ENCODE results near the gene DST.

Gene DST

DNA sequence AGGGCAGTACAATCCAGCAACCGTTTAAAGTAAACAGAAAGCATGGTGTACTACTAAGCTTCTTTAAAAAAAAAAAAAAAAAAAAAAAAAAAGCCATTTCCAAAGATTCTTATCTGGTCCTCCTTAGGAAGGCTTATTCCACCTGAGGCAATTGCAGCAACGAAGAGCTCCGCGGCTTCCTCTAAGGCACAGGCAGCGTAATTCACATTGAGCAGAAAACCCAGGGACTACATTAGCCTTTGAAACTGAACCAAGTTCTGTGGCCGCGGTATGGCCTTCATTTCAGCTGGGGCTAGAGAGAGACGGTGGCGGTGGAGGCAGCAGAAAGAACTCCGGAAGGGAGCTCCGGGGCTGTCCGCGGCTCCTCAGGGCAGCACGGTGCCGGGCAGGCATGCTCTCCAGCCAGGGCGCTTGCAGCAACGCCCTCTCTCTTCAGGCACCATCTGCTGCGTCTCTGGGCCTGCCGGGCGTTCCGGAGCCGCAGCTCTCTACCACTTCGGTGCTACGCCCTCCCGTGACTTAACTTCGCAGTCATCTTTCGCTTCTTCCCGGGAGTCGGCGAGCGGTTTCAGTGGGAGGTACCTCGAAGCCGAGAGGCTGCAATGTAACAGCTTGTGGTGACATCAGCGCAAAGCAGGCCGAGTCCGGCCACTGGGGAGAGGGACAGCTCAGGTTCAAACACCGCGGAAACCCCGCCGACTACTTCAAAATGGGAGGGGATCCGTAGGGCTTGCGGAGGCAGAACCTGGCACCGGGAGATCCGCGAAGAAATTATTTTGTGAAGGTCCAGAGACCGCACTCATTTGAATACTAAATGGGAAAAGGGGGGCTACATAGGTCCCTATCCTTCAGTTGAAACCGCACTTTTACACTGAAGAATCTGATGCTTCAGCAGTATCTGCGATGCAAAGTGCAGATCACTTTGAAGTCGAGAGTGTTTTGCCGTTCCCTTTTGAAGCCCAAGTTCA is 100.0 kb downstream of the DST start:
- Histone ChIP-seq H3K36me3 (ENCODE audit: control insufficient read depth, low read length) (no peaks in the 10 kb centered on the region), H3K4me1 (ENCODE audit: control insufficient read depth, low read length) (peaks cover 12% of the 10 kb centered on the region), H3K9me2 (replicated peaks; ENCODE audit: control insufficient read depth, low read length) (no peaks in the 10 kb centered on the region), H3K4me3 (ENCODE audit: low read length) (no peak overlapping the region), H3K9me3 (ENCODE audit: control insufficient read depth, insufficient read depth, low read length) (no peaks in the 10 kb centered on the region), H4K20me1 (ENCODE audit: control insufficient read depth, insufficient read depth, low read depth, low read length) (no peaks in the 10 kb centered on the region), H3K79me2 (ENCODE audit: control insufficient read depth, low read length) (no peaks in the 10 kb centered on the region), H3K27me3 (ENCODE audit: control insufficient read depth, low read length) (no peaks in the 10 kb centered on the region), H3K27ac (ENCODE audit: low read depth, low read length) (no peak overlapping the region), H3F3A (ENCODE audit: control insufficient read depth, insufficient read depth) (no peaks in the 10 kb centered on the region), H3K4me2 (ENCODE audit: low read length) (no peak overlapping the region)
- TF ChIP-seq, protein P1, sequence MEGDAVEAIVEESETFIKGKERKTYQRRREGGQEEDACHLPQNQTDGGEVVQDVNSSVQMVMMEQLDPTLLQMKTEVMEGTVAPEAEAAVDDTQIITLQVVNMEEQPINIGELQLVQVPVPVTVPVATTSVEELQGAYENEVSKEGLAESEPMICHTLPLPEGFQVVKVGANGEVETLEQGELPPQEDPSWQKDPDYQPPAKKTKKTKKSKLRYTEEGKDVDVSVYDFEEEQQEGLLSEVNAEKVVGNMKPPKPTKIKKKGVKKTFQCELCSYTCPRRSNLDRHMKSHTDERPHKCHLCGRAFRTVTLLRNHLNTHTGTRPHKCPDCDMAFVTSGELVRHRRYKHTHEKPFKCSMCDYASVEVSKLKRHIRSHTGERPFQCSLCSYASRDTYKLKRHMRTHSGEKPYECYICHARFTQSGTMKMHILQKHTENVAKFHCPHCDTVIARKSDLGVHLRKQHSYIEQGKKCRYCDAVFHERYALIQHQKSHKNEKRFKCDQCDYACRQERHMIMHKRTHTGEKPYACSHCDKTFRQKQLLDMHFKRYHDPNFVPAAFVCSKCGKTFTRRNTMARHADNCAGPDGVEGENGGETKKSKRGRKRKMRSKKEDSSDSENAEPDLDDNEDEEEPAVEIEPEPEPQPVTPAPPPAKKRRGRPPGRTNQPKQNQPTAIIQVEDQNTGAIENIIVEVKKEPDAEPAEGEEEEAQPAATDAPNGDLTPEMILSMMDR (IDR thresholded peaks at IDR 0.05; ENCODE audit: low read depth, low read length, poor library complexity, severe bottlenecking) = no peak
- no peak for TF ChIP-seq EZH2phosphoT487 (IDR thresholded peaks at IDR 0.05; ENCODE audit: borderline replicate concordance, low read length)

DNA sequence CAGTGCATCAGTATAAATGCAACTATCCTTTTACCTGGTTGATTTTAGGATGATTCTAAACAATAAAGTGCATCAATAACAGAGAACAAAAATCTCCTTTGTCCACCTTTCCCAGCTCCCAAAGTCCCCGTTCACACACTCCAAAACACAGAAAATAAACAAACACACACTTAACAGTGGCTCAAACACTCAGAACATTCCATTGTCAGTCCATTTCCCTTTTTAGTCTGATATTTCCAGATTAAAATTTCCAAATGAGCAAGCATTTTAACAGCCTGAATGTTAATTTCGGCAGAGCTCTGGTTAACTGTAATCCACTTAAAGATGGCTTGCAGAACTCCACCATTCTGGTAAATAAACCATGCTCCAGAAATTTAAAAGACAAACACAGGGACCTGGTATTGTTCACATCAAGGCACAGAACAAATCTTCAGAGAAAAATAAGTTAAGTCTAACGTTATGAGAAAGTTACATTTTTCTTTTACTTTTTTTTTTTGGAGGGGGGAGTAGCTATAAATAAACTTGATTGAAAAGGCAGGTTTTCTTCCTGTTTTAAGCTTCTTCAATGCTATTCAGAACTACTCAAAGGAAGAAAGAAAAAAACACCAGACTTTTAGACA is 100.8 kb downstream of the DST start:
- H3K79me2 ChIP-seq (ENCODE audit: control insufficient read depth, low read length) = no peaks in the 10 kb centered on the region

GRCh38 chr6:56541030-56541600 is 101.6 kb downstream of the DST start:
- peaks cover 12% of the 10 kb centered on the region for H3K4me1 ChIP-seq (ENCODE audit: control insufficient read depth, low read length)
- no peaks in the 10 kb centered on the region for H3K27me3 ChIP-seq (ENCODE audit: control insufficient read depth, low read length)
- no peaks in the 10 kb centered on the region for H3K9me3 ChIP-seq (ENCODE audit: control insufficient read depth, insufficient read depth, low read length)
- no peak overlapping the region for H3K4me2 ChIP-seq (ENCODE audit: low read length)
- TF ChIP-seq, protein P1 (IDR thresholded peaks at IDR 0.05; ENCODE audit: low read depth, low read length, poor library complexity, severe bottlenecking) = no peak
- TF ChIP-seq EZH2phosphoT487 (IDR thresholded peaks at IDR 0.05; ENCODE audit: borderline replicate concordance, low read length) = no peak
- H3K79me2 ChIP-seq (ENCODE audit: control insufficient read depth, low read length) = no peaks in the 10 kb centered on the region
- no peak overlapping the region for H3K4me3 ChIP-seq (ENCODE audit: low read length)
- no peaks in the 10 kb centered on the region for H3K36me3 ChIP-seq (ENCODE audit: control insufficient read depth, low read length)
- H4K20me1 ChIP-seq (ENCODE audit: control insufficient read depth, insufficient read depth, low read depth, low read length) = no peaks in the 10 kb centered on the region
- no peak overlapping the region for H3K27ac ChIP-seq (ENCODE audit: low read depth, low read length)
- H3F3A ChIP-seq (ENCODE audit: control insufficient read depth, insufficient read depth) = no peaks in the 10 kb centered on the region
- no peaks in the 10 kb centered on the region for H3K9me2 ChIP-seq (replicated peaks; ENCODE audit: control insufficient read depth, low read length)

More for the DNA sequence above, 100.8 kb downstream of the DST start:
- H3K4me2 ChIP-seq (ENCODE audit: low read length) = no peak overlapping the region
- no peaks in the 10 kb centered on the region for H3F3A ChIP-seq (ENCODE audit: control insufficient read depth, insufficient read depth)
- H3K4me1 ChIP-seq (ENCODE audit: control insufficient read depth, low read length) = peaks cover 12% of the 10 kb centered on the region
- H3K9me2 ChIP-seq (replicated peaks; ENCODE audit: control insufficient read depth, low read length) = no peaks in the 10 kb centered on the region
- no peaks in the 10 kb centered on the region for H3K9me3 ChIP-seq (ENCODE audit: control insufficient read depth, insufficient read depth, low read length)
- TF ChIP-seq EZH2phosphoT487 (IDR thresholded peaks at IDR 0.05; ENCODE audit: borderline replicate concordance, low read length) = no peak
- TF ChIP-seq, protein P1 (IDR thresholded peaks at IDR 0.05; ENCODE audit: low read depth, low read length, poor library complexity, severe bottlenecking) = no peak
- no peaks in the 10 kb centered on the region for H4K20me1 ChIP-seq (ENCODE audit: control insufficient read depth, insufficient read depth, low read depth, low read length)
- H3K27ac ChIP-seq (ENCODE audit: low read depth, low read length) = no peak overlapping the region
- H3K27me3 ChIP-seq (ENCODE audit: control insufficient read depth, low read length) = no peaks in the 10 kb centered on the region
- no peaks in the 10 kb centered on the region for H3K36me3 ChIP-seq (ENCODE audit: control insufficient read depth, low read length)
- no peak overlapping the region for H3K4me3 ChIP-seq (ENCODE audit: low read length)

Measured in DOHH2 (cell line).